HFF-Myc (cell line): ENCODE results near the gene HM13.

Source experiments
- DNase-seq: peaks from one replicate; pipeline ENCODE4 v3.0.0-alpha.2; 2011; ENCODE audit warnings: low read depth; ENCODE audit errors: extremely low read depth
- H3K4me3 ChIP-seq: replicated peaks from 2 replicates; pipeline ENCODE4 v1.5.1; 2011; ENCODE audit warnings: low read depth, mild to moderate bottlenecking, control low read depth, low read length
- TF ChIP-seq, protein P1 (sequence below): IDR thresholded peaks from 2 replicates; pipeline ENCODE4 v1.5.1; 2012; ENCODE audit warnings: mild to moderate bottlenecking, low read depth, low read length, control low read depth; ENCODE audit errors: missing control alignments

The HM13 gene

DNA sequence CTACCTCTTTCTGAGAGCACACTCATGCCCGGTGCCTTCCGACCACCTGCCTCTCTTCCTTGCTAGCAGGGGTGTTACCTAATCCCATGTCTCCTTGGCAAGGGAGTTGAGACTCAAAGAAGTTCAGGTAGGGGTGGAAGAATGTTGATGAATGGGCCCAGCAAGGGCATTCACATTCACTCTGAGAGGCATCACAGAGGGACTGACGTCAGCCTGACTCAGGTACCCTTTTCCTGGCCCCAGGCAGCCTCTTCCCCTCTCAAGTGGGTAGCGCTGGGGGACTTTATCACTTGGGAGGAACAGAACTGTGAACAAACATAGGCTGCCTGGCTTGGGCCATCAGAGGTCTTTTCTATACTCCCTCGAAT is 35.3 kb downstream of the HM13 start:
- no peak for DNase-seq
- TF ChIP-seq, protein P1, sequence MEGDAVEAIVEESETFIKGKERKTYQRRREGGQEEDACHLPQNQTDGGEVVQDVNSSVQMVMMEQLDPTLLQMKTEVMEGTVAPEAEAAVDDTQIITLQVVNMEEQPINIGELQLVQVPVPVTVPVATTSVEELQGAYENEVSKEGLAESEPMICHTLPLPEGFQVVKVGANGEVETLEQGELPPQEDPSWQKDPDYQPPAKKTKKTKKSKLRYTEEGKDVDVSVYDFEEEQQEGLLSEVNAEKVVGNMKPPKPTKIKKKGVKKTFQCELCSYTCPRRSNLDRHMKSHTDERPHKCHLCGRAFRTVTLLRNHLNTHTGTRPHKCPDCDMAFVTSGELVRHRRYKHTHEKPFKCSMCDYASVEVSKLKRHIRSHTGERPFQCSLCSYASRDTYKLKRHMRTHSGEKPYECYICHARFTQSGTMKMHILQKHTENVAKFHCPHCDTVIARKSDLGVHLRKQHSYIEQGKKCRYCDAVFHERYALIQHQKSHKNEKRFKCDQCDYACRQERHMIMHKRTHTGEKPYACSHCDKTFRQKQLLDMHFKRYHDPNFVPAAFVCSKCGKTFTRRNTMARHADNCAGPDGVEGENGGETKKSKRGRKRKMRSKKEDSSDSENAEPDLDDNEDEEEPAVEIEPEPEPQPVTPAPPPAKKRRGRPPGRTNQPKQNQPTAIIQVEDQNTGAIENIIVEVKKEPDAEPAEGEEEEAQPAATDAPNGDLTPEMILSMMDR = no peak
- H3K4me3 ChIP-seq = no peak overlapping the region

DNA sequence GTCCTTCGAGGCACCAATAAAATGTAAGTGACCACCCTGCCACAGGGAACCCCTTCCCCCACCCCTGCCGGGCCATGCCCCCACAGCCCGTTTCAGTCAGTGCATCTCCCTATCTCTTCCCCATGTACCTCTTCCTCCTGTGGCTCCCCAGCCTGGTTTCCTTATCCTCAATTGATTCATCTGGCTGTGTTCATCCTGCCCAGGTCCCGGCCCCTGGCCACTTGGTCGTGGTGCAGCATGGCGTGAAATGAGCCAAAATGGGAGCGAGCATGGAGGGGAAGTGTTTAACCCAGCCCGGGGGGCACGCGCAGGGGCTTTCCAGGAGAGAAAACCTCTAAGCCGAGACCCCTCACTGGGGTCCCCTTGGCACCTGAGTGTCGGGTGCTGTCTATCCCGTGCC is 35.9 kb downstream of the HM13 start:
- DNase-seq = no peak
- TF ChIP-seq, protein P1 = no peak
- no peak overlapping the region for H3K4me3 ChIP-seq

DNA sequence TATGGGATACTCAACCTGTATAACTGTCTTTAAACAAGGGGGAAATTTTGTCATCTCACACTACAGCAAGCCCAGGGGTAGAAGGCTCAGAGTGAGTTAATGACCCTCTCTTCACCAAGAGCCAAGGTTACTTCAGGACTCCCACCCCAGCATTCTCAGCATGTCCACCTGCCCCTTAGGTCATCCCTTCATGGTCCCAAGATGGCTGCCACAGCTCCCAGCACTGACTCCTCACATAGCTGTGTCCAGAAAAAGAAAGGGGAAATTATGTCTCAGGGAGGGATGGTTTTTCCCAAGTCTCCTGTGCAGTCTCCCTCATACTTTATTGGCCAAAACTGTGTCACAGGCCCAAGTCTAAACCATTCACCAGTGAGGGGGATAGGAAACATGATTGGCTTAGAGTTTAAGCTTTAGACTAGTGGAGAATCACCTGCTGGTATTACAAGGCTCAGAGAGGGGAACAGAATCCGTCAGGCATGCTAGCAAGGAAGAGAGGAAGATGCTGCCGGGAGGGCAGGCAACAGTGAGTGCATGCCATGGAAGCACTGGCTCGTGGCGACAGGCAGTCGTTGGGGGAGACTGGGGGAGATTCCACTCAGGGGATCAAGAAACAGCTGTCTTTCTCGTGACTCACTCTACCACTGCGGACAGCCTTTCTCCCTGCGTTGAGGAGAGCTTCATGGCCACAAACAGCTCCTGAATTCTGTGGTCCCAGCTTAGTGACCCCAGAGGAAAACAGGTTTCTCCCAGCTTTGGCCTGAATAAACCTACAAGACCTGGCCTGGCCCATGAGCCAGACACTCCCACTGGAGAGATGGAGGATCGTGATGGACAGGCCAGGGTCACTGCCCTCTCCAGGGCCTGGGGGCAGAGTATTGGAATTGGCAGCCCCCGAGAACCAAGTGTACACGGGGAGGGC is 37.2 kb downstream of the HM13 start:
- no peak overlapping the region for H3K4me3 ChIP-seq
- TF ChIP-seq, protein P1 = no peak
- no peak for DNase-seq

DNA sequence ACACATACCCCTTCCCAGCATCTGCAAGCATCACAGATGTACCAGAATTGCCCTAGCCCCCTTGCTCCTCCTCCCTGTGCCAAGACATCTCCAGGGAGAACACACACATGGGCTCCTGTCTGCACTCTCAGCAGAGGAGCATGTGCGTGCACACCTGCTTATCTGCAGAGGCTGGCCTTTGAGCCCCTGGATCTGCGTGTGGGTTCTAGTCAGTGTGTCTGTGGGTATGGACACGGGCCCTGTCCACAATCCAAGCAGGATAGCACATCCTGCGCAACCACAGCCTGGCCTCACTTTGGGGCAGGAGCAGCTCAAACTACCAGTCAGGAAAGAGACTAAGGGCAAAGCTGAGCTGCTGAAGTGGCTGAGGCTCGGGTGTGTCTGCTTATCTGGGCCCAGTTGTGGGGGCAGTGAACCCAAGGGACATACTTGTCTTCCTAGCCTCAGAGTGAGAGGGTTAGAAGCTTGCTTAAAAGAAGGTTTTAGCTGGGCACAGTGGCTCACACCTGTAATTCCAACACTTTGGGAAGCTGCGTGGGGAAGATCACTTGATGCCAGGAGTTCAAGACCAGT is 41.0 kb downstream of the HM13 start:
- DNase-seq = no peak
- TF ChIP-seq, protein P1 = no peak
- H3K4me3 ChIP-seq = no peak overlapping the region

DNA sequence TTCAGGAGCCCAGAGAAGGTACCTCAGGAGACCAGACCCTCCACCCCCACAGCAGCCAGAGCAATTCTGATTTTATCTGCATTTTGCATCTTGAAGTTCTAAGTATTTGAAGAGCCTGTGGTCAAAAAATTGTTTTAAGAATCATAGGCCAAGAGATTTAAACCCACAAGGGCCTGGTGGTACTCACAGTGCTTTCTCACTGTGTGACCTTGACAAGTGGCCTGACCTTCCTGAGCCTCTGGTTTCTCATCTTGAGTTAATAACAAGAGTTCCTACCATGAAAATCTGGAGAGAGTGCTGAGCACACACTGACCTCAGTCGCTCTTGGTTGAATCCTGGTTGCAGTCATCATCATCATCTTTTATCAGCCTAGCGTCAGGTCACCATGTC is 45.5 kb downstream of the HM13 start:
- DNase-seq = no peak
- H3K4me3 ChIP-seq = no peak overlapping the region
- TF ChIP-seq, protein P1 = no peak

DNA sequence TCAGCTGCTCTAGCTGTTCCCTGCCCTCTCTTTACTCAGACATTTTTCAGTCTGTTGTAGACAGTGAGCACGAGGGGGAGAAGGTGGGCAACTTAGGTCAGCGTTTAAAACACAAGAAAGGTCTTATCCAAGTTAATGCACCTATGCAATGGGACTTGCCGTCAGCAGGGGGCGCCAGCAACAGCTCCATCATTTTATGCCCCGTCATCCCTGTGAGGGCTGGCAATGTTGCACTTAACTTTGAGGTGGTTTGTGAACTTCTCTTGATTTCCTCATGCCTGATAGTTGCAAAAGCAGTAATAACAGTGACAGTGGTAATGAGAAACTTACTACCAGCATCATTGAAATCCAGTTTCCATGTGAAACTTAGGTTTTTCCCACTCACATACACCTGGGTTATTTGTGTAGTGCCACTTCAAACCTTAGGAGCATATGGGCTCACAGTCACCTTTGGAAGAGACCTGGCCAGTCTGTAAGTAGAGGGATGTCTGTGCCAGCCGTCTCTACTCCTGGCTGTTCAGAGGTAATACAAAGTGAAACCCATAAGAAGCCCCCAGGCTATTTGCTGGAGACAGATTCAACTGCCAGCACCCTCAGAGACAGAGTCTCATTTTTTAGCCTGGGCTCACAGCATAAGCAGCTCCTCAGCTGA is 46.0 kb downstream of the HM13 start:
- DNase-seq = no peak
- TF ChIP-seq, protein P1 = peak; percentile 93
- H3K4me3 ChIP-seq = no peak overlapping the region
